GM23338 (cell line): ENCODE measurements around the gene SYT10. TPM values are rescaled to one million over a fixed set of nuclear protein-coding genes. Genes with fewer than 3 reads are reported as not detected.

ENCODE experiments used
- ATAC-seq: fragments of 200-7000 bp; cut with Tn5 transposase; 3 replicates; pipeline ENCODE4 v1.9.1; 2020
- DNase-seq: peaks from one replicate; pipeline ENCODE4 v3.0.0-alpha.2; 2015; ENCODE audit warnings: low spot score
- H2AFZ ChIP-seq: fragments of 200-600 bp; sonication (generic); 2 replicates; pipeline ENCODE4 v1.8.0; 2016; ENCODE audit warnings: antibody characterized with exemption, mild to moderate bottlenecking, moderate library complexity
- H3F3A ChIP-seq: fragments of 200-600 bp; sonication (generic); replicated peaks from 2 replicates; pipeline ENCODE4 v1.8.0; 2017; ENCODE audit warnings: antibody characterized with exemption, mixed run types, low read depth
- H3K27ac ChIP-seq: fragments of 200-600 bp; sonication (generic); 2 replicates; pipeline ENCODE4 v1.6.1; 2016; ENCODE audit warnings: low read depth
- H3K27me3 ChIP-seq: fragments of 200-600 bp; sonication (generic); 2 replicates; pipeline ENCODE4 v1.8.0; 2016; ENCODE audit warnings: mild to moderate bottlenecking, mixed run types, moderate library complexity; ENCODE audit not compliant: insufficient read depth
- H3K36me3 ChIP-seq: fragments of 200-600 bp; sonication (generic); 2 replicates; pipeline ENCODE4 v1.8.0; 2016; ENCODE audit warnings: mild to moderate bottlenecking; ENCODE audit not compliant: insufficient read depth
- H3K4me1 ChIP-seq: fragments of 200-600 bp; sonication (generic); 2 replicates; pipeline ENCODE4 v1.8.0; 2016; ENCODE audit warnings: mild to moderate bottlenecking, moderate library complexity; ENCODE audit not compliant: insufficient read depth
- H3K4me2 ChIP-seq: fragments of 200-600 bp; sonication (generic); 2 replicates; pipeline ENCODE4 v1.7.1; 2017; ENCODE audit warnings: mixed run types
- H3K4me3 ChIP-seq: fragments of 200-600 bp; sonication (generic); 2 replicates; pipeline ENCODE4 v1.6.1; 2016; ENCODE audit warnings: mixed run types
- H3K79me2 ChIP-seq: fragments of 200-600 bp; sonication (generic); replicated peaks from 2 replicates; pipeline ENCODE4 v1.8.0; 2017; ENCODE audit warnings: mild to moderate bottlenecking; ENCODE audit not compliant: insufficient read depth
- H3K9me2 ChIP-seq: fragments of 200-600 bp; sonication (generic); 2 replicates; pipeline ENCODE4 v1.8.0; 2017; ENCODE audit not compliant: insufficient read depth
- H4K20me1 ChIP-seq: fragments of 200-600 bp; sonication (generic); replicated peaks from 2 replicates; pipeline ENCODE4 v1.8.0; 2017; ENCODE audit warnings: mild to moderate bottlenecking; ENCODE audit not compliant: insufficient read depth
- H3K27ac Mint-ChIP-seq: 2 replicates; pipeline ENCODE4 v1.8.0; 2020; ENCODE audit warnings: inconsistent platforms, mild to moderate bottlenecking, moderate library complexity, mixed read lengths
- H3K27me3 Mint-ChIP-seq: 3 replicates; pipeline ENCODE4 v1.8.0; 2022; ENCODE audit warnings: low read depth, mild to moderate bottlenecking, moderate library complexity, mixed read lengths, inconsistent platforms; ENCODE audit not compliant: insufficient read depth, poor library complexity
- H3K36me3 Mint-ChIP-seq: 3 replicates; pipeline ENCODE4 v1.8.0; 2021; ENCODE audit warnings: low read depth, mild to moderate bottlenecking, inconsistent platforms, moderate library complexity, mixed read lengths
- H3K4me1 Mint-ChIP-seq: 3 replicates; pipeline ENCODE4 v1.8.0; 2020; ENCODE audit warnings: mild to moderate bottlenecking, inconsistent platforms, mixed read lengths
- H3K4me3 Mint-ChIP-seq: 3 replicates; pipeline ENCODE4 v1.8.0; 2021; ENCODE audit warnings: moderate library complexity, mild to moderate bottlenecking, inconsistent platforms, mixed read lengths
- H3K9me3 Mint-ChIP-seq: 3 replicates; pipeline ENCODE4 v1.8.0; 2020; ENCODE audit warnings: moderate library complexity, mild to moderate bottlenecking, inconsistent platforms, mixed read lengths
- CREB1 ChIP-seq: fragments of 250-450 bp; sonication (Bioruptor Pico); IDR thresholded peaks from 2 replicates; pipeline ENCODE4 v1.5.0; 2020; ENCODE audit warnings: low read depth, mild to moderate bottlenecking, moderate library complexity
- ETS1 ChIP-seq: IDR thresholded peaks from 2 replicates; pipeline ENCODE4 v1.6.1; 2016; ENCODE audit warnings: antibody characterized with exemption
- JUNB ChIP-seq: IDR thresholded peaks from one replicate; pipeline ENCODE4 v1.6.1; 2016; ENCODE audit warnings: antibody characterized with exemption; ENCODE audit not compliant: unreplicated experiment
- NANOG ChIP-seq: IDR thresholded peaks from 2 replicates; pipeline ENCODE4 v1.6.1; 2016; ENCODE audit warnings: antibody characterized with exemption, borderline replicate concordance
- POLR2AphosphoS5 ChIP-seq: IDR thresholded peaks from 2 replicates; pipeline ENCODE4 v1.6.1; 2016; ENCODE audit warnings: antibody characterized with exemption, low read depth
- REST ChIP-seq: IDR thresholded peaks from one replicate; pipeline ENCODE4 v1.6.1; 2018; ENCODE audit warnings: antibody characterized with exemption; ENCODE audit not compliant: unreplicated experiment
- STAT1 ChIP-seq: IDR thresholded peaks from one replicate; pipeline ENCODE4 v1.6.1; 2016; ENCODE audit warnings: antibody characterized with exemption; ENCODE audit not compliant: unreplicated experiment
- ZNF114 ChIP-seq: fragments of 250-450 bp; sonication (Bioruptor Pico); IDR thresholded peaks from 2 replicates; pipeline ENCODE4 v1.5.0; 2020; ENCODE audit warnings: mild to moderate bottlenecking, moderate library complexity
- ZNF331 ChIP-seq: fragments of 250-450 bp; sonication (Bioruptor Pico); IDR thresholded peaks from 2 replicates; pipeline ENCODE4 v1.5.0; 2020; ENCODE audit warnings: low read depth, mild to moderate bottlenecking, moderate library complexity
- ZNF462 ChIP-seq: fragments of 250-450 bp; sonication (Bioruptor Pico); IDR thresholded peaks from 2 replicates; pipeline ENCODE4 v1.5.0; 2020; ENCODE audit warnings: mild to moderate bottlenecking, moderate library complexity
- polyA plus RNA-seq: library from polyadenylated mRNA; unstranded; fragments of >200 nt; fragmentation: Nextera tagmentation; extraction: Ambion mirVana; gene quantifications from 2 replicates; pipeline ENCODE4 v1.2.1, GENCODE V29; 2016
- total RNA-seq: library from RNA; depleted of rRNA; stranded (reverse); fragments of >200 nt; shearing (Covaris generic); gene quantifications from 2 replicates; pipeline ENCODE4 v1.2.3, GENCODE V29; 2014

The SYT10 gene
- total and polyA plus RNA-seq, 2 experiments from 2014 or later, result 1.3 to 3.0 TPM

GRCh38 chr12:33370318-33370717 is 69.3 kb downstream of the SYT10 start (continued):
- no peak for TF ChIP-seq ETS1
- no peak for TF ChIP-seq ZNF114 (CRISPR knock-in tag)
- TF ChIP-seq POLR2AphosphoS5, result no peak
- no peak for TF ChIP-seq CREB1 (CRISPR knock-in tag)
- TF ChIP-seq ZNF331, result no peak
- no peak for TF ChIP-seq STAT1
- no peak for TF ChIP-seq NANOG
- TF ChIP-seq JUNB, result no peak
- no peak for TF ChIP-seq REST

GRCh38 chr12:33357181-33357580 is 82.4 kb downstream of the SYT10 start:
- H3K4me1 ChIP-seq, result 0 out of 2 replicates have a peak, but pooled peaks cover 3% of the 10 kb centered on the region
- H3K27ac Mint-ChIP-seq, result no peak overlapping the region
- no peak overlapping the region for H3K4me3 ChIP-seq
- DNase-seq (no peak), ATAC-seq (no peak)
- no peaks in the 10 kb centered on the region for H3K36me3 ChIP-seq
- H2AFZ ChIP-seq, result no peak overlapping the region
- no peak overlapping the region for H3K4me3 Mint-ChIP-seq
- H3K9me2 ChIP-seq, result peaks cover 4% of the 10 kb centered on the region; the same call in 1 of the 2 replicates
- H4K20me1 ChIP-seq, result no peaks in the 10 kb centered on the region
- no peaks in the 10 kb centered on the region for H3K9me3 Mint-ChIP-seq
- no peak overlapping the region for H3K4me2 ChIP-seq
- no peaks in the 10 kb centered on the region for H3K4me1 Mint-ChIP-seq
- no peaks in the 10 kb centered on the region for H3K79me2 ChIP-seq
- H3K27me3 Mint-ChIP-seq, result peaks cover 3% of the 10 kb centered on the region
- H3K27me3 ChIP-seq, result no peaks in the 10 kb centered on the region
- no peak overlapping the region for H3K27ac ChIP-seq
- H3K36me3 Mint-ChIP-seq, result no peaks in the 10 kb centered on the region
- H3F3A ChIP-seq, result no peaks in the 10 kb centered on the region
- TF ChIP-seq ZNF462 (CRISPR knock-in tag), result no peak
- TF ChIP-seq ETS1, result no peak
- TF ChIP-seq CREB1 (CRISPR knock-in tag), result no peak
- no peak for TF ChIP-seq REST
